ENCODE measurements around the gene RAPGEF6.
A peak's percentile ranks its signal among the peaks of the same experiment; 100 is the strongest.
"Not testable (repeated sequence)": the region's sequence is repeated elsewhere in the genome, so short reads cannot be mapped to it uniquely, and the experiment has no call there.

The RAPGEF6 gene

DNA sequence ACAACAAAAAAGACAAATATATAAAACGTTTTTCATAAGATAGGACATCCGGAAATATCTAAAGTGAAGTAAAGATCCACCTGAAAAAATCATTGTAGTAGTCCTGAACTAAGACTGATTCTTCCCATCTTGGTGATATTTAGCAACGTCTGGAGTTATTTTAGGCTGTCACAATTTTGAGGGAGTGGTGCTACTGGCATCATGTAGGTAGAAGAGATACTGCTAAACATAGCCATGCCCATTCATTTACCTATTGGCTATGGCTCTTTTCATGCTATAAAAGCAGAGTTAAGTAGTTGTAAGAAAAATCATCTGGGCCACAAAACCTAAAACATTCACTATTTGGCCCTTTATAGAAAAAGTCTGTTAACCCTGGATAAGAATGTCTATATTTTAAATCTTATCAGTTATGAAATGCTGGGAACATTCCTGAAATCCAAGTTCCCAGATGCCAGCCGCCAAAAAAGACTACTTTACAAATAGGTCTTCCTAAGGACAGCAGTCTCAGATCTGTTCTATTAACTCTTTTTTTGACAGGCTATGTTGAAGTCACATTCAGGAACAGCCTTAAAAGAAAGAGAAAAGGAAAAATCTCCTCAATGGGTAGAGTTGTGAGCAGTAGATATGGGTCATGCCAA is 27.0 kb downstream of the RAPGEF6 start:
- peak; percentile 45 for DNase-seq

DNA sequence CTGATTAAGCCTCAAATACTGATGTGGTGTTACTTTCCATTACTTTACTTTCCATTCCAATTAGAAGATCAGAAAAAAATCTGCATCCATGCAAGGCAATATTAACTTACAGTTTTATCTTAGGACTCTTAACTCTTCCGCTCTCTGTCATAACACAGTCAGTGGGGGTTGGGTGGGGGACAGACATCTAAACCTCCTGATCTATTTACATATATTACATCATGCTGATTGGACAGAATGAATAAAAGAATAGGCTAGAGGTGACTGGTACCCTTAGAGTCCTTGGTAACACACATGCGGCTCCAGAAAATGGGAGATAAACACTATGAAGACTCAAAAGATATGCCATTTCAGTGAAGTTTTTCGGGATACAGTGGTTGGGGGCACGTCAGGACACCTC is 27.6 kb downstream of the RAPGEF6 start:
- DNase-seq: no peak

DNA sequence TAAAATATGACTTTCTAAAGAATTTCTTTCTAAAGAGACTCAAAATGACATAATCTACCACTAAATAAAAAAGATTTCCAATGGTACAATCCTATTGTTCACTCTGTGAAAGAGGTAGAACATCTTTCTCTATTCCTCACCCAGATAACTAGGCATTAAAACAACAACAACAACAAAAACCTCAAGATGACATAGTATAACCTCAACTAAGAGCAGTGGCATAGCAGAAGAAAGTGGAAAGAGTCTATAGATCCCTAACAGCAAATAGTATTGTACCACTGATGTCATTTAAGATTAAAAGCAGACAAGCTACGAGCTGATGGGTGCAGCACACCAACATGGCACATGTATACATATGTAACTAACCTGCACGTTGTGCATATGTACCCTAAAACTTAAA is 29.9 kb downstream of the RAPGEF6 start:
- no peak for DNase-seq

DNA sequence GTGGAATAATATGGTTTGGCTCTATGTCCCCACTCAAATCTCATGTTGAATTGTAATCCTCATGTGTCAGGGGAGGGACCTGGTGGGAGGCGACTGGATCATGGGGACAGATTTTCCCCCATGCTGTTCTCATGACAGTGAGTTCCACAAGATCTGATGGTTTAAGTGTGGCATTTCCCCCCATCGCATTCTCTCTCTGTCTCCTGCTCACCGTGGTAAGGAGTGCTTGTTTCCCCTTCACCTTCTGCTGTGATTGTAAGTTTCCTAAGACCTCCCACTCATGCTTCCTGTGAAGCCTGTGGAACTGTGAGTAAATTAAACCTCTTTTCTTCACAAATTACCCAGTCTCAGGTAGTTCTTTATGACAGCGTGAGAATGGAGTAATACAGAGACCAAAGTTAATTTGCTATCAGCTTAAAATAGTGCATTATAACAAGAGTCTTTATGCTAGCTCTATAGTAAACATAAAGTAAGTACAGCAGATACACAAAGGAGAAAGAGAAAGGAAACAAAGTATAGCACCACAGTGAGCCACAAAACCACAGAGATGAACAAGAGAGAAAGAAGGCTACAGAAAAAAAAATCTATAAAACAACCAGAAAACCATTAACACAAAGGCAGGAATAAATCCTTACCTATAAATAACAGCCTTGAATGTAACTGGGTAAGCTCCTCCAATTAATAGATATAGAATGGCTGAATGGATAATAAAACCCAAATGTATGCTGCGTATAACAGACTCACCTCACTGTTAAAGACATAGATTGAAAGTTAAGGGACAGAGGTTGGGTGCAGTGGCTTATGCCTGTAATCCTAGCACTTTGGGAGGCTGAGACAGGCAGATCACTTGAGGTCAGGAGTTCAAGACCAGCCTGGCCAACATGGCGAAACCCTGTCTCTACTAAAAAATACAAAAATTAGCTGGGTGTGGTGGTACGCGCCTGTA is 39.7 kb downstream of the RAPGEF6 start:
- DNase-seq: no peak

DNA sequence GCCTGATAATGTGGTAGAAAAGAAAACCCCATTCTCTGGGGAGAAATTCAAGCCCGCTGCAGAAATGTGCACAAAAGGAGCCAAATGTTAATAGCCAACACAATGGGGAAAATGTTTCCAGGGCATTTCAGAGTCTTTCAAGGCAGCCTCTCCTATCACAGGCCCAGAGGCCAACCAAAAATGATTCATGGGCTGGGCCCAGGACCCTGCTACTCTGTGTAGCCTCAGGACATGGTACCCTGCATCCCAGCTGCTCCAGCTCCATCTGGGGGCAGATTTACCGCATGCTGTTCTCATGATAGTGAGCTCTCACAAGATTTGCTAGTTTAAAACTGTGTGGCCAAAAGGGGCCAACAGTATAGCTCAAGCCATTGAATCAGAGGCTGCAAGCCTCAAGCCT is 41.1 kb downstream of the RAPGEF6 start:
- DNase-seq: no peak

DNA sequence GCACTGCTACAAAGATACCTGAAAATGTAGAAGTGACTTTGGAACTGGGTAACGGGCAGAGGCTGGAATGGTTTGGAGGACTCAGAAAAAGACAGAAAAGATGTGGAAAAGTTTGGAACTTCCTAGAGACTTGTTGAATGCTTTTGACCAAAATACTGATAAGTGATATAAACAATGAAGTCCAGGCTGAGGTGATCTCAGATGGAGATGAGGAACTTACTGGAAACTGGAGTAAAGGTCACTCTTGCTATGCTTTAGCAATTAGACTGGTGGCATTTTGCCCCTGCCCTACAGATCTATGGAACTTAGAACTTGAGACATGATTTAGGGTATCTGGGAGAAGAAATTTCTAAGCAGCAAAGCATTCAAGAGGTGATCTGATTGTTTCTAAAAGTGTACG is 41.6 kb downstream of the RAPGEF6 start:
- not testable (repeated sequence) for DNase-seq

DNA sequence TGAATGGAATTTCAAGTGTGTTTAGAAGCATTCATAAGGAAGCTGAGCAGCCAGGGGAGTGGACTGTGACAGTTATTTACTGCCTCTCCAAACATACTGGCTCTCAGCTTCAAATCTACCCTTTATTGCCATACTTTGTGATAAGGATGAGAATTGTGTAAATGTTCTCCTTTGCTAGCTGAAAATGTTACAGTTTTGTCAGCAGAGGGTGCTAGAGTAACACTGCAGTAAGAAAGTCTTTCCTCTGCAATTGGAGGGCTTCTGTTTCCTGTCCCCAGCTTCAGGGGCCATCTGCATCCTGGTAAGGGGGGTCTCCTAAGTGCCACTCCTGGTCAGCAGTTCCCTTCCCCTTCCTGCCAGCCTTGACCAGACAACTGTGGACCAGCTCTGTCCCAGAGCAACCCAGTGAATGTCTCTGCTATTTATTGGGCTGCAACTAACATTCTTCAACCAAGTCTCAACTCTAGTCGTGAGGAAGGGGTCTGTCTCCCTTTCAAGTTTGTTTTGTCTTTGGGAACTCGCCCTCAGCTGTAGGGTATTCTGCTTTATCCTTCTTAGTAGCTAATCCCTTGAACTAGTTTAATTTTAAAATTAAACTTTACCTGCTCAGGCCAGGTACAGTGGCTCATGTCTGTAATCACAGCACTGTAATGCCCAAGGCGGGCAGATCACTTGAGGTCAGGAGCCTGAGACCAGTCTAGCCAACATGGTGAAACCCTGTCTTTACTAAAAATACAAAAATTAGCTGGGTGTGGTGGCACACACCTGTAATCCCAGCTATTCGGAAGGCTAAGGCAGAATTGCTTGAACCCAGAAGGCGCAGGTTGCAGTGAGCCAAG is 45.3 kb downstream of the RAPGEF6 start:
- peak; percentile 56 for DNase-seq

DNA sequence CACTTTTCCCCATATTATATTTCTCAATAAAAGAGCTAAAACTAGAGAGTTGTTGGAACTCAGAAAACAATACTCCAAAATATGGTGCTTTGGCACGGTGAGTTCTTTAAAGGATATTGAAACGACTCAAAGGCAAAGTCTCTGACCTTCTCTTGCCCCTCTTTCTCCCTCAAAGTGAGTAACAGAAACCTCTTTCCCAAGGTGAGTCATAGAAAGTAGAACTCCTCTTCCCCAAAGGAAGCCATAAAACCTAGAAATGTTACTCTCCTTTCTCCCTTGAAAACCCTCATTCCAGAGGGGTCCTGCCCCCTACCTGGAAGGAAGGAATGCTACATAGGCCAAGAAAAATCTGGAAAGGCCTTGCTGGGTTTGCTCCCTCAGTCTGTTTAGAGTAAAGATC is 47.5 kb downstream of the RAPGEF6 start:
- DNase-seq: peak; percentile 31

DNA sequence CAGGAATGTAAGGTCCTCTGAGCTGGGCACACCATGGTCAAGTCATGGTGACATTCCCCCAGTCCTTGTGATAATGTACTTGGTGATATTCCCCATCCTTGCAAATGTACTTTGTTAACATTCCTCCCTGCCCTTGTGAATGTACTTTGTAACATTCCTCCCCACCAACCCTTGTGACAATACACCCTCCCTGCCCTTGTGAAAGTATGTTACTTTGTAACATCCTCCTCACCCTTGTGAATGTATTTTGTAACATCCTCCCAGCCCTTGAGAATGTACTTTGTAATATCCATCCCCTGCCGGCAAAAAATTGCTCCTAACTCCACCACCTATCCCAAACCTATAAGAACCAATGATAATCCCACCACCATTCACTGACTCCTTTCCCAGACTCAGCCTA is 53.3 kb downstream of the RAPGEF6 start:
- no peak for DNase-seq

DNA sequence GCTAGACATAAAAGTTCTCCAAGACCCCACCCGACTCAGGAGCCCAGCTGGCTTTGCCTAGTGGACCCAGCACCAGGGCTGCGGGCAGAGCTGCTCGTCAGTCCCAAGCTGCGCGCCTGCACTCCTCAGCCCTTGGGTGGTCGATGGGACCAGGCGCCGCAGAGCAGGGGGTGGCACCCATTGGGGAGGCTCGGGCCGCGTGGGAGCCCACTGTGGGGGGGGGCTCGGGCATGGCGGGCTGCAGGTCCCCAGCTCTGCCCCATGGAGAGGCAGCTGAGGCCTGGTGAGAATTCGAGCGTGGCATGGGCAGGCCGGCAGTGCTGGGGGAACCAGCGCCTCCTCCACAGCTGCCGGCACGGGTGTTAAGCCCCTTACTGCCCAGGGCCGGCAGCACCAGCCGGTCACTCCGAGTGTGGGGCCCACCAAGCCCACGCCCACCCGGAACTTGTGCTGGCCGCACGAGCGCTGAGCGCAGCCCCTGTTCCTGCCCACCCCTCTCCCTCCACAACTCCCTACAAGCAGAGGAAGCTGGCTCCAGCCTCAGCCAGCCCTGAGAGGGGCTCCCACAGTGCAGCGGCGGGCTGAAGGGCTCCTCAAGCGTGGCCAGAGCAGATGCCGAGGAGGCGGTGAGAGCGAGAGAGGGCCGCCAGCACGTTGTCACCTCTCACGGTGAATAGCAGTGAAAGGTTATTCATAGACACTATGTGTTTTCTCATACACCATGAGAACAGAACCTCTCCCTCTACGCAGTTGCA is 54.9 kb downstream of the RAPGEF6 start:
- DNase-seq: no peak

DNA sequence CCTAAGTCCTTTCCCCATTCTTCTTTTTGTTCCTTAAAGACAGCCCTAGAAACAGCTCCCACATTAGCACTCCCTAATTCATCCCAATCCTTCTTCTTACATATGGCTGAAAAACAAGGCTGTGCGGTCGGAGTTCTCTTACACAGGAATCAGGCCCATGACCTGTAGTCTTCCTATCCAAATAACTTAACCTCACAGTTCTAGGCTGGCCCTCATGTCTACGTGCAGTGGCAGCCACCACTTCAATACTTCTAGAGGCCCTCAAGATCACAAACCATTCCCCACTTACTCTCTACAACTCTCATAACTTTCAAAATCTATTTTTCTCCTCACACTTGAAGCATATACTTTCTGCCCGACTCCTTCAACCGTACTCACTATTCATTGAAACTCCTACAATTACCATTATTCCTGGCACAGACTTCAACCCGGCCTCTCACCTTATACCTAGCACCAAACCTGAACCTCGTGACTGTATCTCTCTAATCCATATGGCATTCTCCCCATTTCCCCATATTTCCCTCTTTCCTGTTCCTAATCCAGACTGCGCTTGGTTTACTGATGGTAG is 59.3 kb downstream of the RAPGEF6 start:
- DNase-seq: no peak

DNA sequence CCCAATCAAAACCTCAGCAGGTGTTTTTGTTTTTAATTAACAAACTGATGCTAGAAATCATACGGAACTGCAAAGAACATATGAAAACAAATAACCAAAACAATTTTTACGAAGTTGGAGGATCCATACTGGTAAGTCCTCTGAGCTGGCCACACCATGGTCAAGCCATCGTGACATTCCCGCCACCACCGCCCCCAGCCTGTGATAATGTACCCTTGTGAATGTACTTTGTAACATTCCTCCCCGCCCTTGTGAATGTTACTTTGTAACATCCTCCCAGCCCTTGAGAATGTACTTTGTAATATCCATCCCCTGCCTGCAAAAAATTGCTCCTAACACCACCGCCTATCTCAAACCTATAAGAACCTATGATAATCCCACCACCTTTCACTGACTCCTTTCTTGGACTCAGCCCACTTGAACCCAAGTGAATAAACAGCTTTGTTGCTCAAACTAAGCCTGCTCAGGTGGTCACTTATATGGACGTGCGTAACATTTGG is 63.3 kb downstream of the RAPGEF6 start:
- no peak for DNase-seq

DNA sequence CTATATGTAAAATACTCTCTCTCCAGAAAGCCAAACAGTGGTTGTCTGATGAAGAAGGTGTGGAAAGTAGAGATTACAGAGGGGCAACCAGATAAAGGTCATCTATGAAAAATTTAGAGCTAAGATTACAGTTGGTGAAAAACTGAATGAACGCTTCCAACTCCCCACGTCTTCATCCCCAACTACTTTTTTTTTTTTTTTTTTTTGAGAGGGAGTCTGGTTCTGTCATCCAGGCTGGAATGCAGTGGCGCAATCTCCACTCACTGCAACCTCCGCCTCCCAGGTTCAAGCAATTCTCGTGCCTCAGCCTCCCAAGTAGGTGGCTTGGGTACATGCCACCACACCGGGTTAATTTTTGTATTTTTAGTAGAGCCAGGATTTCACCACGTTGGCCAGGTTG is 64.3 kb downstream of the RAPGEF6 start:
- no peak for DNase-seq

DNA sequence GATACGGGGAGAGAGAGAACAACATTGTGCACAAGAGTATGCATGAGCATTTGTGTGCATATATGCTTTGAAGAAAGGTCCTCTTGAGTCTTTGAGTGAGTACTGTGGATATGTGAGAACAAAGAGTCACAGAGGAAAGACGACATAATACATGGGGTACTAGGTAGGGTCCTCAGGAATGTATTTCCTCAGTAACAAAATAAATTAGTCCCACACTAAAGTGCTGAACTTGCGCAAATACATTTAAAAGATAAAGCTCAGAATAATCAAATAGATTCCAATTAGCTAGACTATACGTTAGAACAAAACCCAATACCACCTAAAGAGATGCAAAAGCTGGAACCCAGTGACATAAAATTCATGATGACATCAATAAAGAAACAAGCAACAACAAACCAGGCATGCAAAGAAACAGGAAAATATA is 70.8 kb downstream of the RAPGEF6 start:
- no peak for DNase-seq

DNA sequence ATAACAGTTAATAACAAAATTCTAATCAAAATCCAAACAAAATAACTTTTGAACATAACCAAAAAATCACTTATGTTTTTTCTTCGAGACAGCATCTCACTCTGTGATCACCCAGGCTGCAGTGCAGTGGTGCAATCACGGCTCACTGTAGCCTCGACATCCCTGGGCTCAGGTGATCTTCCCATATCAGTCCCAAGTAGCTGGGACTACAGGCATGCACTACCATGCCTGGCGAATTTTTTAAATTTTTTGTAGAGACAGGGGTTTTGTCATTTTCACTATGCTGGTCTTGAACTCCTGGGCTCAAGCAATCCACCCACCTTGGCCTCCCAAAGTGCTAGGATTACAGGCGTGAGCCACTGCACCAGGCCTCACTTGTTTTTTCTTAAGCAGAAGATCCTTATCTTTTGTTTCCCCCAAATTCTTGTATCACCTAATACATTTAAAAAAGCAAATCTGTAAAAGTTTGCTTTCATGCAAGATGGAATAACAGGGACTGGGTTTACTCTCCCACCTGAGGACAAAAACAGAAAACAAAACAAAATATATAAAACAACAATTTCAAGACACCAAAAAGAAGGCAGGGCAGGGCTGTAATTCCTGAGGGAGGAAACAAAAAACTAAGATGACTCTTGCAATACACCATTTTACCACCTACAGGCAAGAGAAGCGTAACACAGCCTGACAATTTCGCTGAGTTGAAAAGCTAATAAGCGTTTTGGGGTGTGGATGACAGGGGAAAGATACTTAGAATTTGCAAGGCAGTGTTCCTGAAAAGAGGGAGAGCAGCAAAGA is 71.4 kb downstream of the RAPGEF6 start:
- DNase-seq: no peak

DNA sequence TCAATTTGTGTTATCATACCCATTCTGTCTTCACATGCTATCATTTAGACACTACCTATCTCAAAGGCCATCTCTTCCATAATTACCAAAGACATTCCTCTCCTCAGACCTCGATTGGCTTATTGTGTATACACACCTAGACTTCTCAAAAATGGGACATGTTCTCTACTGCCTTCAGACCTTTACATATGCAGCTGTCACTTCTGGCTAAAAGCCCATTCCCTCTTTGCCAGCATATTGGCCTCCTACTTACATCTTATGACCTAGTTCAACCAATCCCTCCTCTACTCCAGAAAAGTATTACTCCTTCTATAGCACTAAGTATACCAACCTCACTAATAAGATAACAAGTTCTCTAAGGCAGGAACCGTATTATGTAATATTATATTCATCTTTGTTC is 84.4 kb downstream of the RAPGEF6 start:
- no peak for DNase-seq

DNA sequence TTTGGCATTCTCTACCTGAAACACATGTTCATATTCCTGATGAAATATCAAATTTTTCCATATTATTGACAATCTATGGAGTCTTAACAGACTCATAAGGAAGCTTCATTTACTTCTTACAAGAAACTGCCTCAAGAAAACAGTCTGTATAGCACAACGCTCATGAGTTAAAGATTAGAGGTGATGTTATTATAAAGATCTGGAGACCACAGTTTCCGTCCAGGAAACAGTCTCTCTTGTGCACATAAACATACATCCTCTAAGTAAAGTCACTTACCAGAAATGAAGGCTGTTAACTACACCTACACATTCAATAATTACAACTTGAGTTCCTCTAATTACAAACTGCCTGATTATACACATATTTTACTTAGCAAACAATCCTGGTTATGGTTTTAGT is 86.9 kb downstream of the RAPGEF6 start:
- no peak for DNase-seq

DNA sequence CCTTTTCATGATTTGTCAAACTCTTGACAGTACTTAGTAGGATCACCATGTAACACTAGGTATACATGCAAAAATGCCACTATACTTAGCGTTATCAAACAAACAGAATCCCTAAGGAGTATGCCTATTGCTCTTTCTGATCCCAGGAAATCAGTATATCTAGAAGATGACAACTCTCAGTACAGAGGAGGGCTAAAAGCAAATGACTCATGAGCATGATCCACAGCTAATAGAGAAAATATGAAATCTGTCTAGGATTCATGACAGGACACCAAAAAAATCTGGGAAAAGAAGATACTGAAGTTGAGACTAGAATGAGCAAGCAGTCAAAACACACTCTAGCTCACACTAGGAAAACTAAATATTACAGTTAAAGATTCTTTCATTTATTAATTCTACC is 89.2 kb downstream of the RAPGEF6 start:
- DNase-seq: peak; percentile 83

DNA sequence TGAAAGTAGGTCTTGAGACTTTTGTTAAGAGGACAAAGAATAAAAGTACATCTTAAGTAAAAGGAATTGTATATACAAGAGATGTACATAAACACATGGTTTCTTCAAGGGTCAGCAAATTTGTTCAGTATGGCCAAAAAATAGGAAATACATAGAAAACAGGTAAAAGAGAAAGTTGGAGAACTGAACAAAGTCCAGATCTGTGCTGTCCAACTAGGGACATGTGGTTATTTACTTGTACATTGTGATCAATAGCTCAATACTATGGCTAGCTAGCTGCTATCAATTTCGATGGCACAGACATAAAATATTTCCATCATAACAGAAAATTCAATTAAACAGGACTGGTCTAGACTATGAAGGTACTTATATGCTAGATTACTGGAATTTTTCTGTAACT is 92.3 kb downstream of the RAPGEF6 start:
- DNase-seq: no peak

DNA sequence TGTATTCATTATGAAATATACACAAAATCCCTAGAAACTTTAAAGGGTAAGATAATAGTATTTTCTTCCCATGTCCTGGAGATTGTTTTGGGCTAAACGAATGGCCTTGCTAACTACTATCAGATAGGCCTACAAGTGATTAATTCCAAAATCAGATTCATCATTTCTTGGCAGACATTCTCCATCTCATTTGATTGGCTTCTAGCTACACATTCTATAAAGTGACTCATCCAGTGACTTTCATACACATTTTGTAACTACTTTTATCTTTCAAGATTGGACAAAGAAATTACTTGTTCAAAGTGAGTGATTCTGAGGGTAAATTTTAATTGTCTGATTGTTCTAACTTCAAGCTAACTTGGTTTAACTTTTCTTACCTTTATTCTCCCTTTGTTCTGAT is 93.3 kb downstream of the RAPGEF6 start:
- DNase-seq: peak; percentile 71

DNA sequence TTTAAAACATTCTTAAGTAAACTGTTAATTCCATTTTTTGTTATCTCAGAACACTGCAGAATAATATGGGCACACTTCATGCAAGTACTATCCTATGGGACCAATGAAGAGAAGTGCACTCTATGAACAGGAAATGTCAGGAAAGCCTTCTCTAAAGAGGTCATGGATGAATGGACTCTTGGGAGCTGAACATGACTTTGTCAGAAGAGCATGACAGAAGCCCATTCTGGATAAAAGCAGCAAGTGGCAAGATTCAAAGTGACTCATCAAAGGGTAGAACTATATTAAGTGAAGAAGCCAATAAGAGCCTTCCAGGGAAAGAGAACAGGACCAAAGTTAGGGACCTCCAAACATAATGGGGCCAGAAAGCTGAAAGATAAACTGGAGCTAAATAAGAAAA is 94.0 kb downstream of the RAPGEF6 start:
- DNase-seq: no peak

Data from fibroblast of upper back skin (primary cell).